Esophagus mucosa (tissue), 1 donor: ENCODE data around the gene TIMP4. TPM values are rescaled to one million over a fixed set of nuclear protein-coding genes. Genes with fewer than 3 reads are reported as not detected.

Source experiments
- ATAC-seq: fragments of 200-7000 bp; cut with Tn5 transposase; one replicate; pipeline ENCODE4 v1.9.1; 2020
- total RNA-seq: library from RNA; stranded (reverse); gene quantifications from one replicate; pipeline ENCODE4 v1.2.4, GENCODE V29; 2023
- donor health status: DM: yes; HTN: yes; CAD: no.

The TIMP4 gene
- total RNA-seq, 1 donor from 2014 or later: 1.2 TPM

- no peak for ATAC-seq
Measured at GRCh38 chr3:12147049-12147780, 11.5 kb downstream of the TIMP4 start.

DNA sequence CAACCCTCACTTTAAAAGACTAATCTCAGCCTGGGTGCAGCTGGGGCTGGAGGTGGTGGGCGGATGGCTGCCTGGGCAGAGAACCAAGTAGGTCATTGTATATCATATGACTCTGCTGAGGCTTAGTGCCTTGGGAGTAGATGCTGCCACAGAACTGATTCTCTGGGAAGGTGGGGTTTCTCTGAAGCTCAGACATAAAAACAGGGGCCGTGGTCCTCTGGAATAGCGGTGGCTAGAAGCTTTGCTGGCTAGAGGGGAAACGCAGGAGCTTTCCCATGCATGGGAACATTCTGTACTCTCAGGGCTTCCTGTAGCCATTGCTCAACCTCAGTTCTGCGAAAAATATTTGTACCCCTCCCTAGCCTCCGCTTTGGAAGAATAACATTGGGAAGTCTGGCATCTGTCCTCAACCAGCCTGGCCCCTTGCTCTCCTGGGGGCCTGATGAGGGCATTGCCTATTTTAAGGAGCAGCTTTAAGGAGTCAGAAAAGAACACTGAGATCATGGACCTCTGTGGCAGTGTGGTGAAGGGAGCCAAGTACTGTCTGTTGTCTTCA, 14.7 kb downstream of the TIMP4 start:
- ATAC-seq: peak; percentile 29

- no peak for ATAC-seq
Measured at GRCh38 chr3:12142476-12142875, 16.2 kb downstream of the TIMP4 start.

GRCh38 chr3:12141350-12141749, 17.4 kb downstream of the TIMP4 start:
- no peak for ATAC-seq

DNA sequence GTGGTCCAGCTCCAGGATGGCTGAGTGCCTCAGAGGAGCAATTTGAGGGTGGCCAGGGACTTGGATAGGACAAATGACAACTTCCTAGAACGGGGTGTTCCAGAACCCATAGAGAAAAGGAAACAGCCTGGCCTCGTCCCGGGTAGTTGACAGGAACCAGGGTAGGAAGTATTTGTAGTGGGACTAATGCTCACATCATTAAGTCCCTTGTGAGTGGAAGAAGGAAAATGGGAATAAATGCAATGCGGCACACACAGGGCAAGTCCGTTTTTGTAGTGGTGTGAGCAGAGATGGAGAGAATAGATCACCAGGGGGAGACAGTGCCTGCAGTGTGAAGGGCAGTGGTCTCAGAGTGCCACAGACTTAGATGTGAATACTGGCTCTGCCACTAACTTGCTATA, 19.6 kb downstream of the TIMP4 start:
- ATAC-seq: peak; percentile 44

- ATAC-seq: peak; percentile 41
Measured at GRCh38 chr3:12138044-12138443, 20.7 kb downstream of the TIMP4 start.

DNA sequence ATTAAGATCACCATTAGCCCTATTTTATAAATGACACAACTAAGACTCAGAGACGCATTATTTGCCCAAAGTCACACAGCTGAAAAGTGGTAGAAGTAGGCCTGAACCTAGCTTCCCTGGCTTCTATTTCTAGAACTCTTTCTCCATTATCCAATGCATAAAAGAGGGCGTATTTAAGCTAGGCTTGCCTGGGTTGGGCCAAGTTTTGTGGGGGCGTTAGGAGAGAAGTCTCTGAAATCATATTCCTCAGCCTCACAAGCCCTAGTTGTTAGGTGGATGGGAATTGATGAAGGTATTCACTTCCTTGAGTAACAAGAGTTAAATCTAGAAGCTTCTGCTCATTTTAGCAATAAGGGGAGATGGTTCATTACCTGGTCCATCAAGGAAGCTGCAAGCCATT, 22.3 kb downstream of the TIMP4 start:
- ATAC-seq: no peak

GRCh38 chr3:12135029-12135657, 23.6 kb downstream of the TIMP4 start:
- peak; percentile 87 for ATAC-seq

DNA sequence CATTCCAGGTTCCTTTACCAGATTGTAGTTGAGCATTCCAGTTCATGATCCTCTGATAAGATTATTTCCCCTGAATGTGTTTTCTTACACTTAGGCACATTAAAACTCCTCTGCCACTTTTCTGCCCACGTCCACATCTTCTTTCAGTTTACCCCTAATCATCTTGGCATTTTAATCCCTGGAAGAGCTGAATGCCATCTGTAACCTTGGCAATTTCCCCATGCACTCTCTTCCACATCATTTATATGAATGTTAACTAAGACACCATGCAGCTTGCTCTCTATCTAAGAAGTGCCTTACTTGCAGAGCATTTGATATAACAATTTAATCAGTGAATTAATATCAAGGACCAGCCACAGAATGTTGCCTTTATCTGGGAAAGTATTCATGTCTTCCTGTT, 25.8 kb downstream of the TIMP4 start:
- ATAC-seq: no peak

GRCh38 chr3:12131351-12132090, 27.2 kb downstream of the TIMP4 start:
- ATAC-seq: no peak

- ATAC-seq: no peak
Measured at GRCh38 chr3:12127391-12127790, 31.3 kb downstream of the TIMP4 start.

- ATAC-seq: no peak
Measured at GRCh38 chr3:12125772-12126171, 32.9 kb downstream of the TIMP4 start.

DNA sequence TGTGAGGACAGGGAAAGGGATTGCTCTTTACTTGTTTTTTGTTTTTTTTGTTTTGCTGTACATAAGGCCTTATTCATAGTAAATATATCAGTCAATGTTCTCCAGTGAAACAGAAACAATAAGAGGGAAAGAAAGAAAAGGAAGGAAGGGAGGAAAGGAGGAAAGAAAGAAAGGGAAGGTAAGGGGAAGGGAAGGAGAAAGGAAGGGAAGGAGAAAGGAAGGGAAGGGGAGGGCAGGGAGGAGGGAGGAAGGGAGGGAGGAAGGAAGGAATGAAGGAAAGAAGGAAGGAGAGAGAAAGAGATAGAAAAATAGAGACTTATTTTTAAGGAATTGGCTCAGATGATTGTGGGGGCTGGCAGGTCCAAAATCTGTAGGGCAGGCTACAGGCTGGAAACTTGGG, 37.2 kb downstream of the TIMP4 start:
- ATAC-seq: no peak

DNA sequence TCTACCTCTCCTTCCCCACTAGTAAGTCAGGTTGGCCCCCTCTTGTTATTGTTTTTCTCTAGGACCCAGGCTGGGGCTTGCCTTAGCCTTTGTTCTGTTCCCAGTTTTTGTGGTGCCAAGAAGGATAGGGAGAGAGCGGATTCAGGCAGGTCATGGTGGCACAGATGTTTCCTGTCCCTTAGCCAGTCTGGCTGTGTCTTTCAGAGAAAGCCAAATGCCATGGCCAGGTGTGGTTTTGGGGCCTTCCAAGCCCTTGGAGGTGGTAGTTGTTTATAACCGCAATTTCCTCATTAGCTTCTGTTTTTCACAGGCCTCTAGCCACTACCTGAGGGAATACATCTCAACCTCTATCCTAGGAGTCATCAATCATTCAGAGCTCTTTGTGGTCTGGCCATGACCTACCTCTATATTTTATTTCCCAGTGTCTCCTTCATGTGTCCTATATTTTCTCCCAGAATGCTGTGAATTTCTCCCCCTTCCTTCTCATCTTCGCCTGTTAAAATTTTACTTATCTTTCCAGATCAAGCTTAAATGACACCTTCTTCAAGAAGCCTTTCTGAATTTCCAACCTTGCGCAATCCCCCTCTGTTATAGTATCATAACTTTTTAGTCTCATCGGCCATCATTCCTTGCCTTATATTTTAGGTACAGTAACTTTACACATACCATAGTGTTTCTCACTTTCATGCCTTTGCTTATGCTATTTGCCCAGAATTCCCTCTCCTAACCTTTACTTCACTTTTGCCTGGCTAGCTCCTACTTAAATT, 38.2 kb downstream of the TIMP4 start:
- peak; percentile 52 for ATAC-seq

GRCh38 chr3:12117473-12117872, 41.2 kb downstream of the TIMP4 start:
- no peak for ATAC-seq

DNA sequence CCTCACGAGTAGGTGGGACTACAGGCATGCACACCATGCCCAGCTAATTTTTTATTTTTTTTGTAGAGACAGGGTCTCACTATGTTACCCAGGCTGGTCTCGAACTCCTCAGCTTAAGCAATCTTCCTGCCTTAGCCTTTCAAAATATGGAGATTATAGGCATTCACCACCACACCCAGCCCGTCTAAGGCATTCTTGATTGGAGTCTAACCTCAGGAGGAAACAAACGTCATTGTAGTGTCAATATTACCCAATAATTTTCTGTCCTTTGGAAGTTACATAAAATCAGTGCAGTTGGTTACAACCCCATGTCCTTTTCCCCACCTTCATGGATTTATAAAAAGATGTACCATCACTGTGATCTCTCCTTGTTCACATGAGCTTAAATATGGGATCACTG, 41.8 kb downstream of the TIMP4 start:
- no peak for ATAC-seq

GRCh38 chr3:12115849-12116248, 42.9 kb downstream of the TIMP4 start:
- ATAC-seq: peak; percentile 51

GRCh38 chr3:12115104-12115503, 43.6 kb downstream of the TIMP4 start:
- ATAC-seq: no peak

DNA sequence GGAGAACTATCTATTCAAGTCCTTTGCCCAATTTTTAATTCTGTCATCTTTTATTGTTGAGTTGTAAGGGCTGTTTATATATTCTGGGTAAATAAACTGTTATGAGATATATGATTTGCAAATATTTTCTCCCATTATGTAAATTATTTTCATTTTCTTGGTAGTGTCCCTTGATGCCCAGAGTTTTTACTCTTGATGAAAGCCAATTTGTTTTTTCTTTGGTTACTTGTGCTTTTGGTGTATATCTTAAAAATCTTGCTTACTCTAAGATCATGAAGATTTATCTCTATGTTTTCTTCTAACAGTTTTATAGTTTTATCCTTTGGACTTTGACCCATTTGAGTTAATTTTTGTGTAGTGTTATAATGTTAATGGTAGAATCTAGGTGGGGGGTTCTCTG, 44.5 kb downstream of the TIMP4 start:
- ATAC-seq: no peak

DNA sequence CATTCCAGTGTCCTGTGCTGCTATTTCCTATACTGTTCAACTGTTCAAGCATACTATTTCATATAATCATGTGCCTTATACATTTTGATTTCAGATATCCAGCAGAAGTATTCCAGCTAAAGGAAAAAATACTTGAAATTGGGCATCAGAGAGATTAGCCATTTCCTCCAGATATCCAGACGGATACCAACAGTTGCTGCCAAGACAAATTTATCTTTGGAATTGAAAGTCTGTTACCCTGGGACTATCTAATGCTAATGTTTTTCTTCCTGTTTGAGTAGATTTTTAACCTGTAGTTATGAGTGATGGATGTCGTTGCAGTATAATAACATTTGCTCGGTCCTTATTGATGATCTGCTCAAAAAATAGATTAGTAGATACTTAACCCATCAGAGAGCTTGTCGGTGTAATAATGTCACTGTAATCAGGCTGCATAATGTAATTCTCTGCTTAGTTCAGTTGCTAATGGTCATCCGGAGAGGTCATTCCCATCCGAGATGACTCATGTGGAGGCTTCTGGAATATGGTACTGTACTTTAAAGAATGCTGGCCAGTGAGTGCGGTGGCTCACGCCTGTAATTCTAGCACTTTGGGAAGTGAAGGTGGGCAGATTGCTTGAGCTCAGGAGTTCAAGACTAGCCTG, 51.5 kb downstream of the TIMP4 start:
- ATAC-seq: no peak
